ENCODE data around the gene ADAMTS6.

DNA sequence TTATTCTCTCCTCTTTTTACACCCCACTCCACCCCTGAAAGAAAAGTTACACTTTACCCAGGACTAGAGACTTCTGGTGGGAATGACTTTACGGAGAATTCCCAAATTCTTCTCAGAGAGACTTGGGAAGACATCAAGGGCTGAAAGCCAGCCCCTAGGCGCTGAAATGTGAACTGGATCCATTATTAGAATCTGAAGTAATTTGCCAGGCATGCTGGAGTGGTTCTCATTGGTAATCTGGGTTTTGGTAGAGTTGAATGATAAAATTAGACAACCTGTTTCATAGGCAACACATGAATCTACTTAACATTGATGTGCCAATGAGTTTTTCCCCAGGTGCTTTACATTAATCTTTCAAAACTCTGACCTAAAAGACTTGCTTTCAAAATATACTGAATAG, 324.8 kb downstream of the ADAMTS6 start:
- TF ChIP-seq, protein P1, sequence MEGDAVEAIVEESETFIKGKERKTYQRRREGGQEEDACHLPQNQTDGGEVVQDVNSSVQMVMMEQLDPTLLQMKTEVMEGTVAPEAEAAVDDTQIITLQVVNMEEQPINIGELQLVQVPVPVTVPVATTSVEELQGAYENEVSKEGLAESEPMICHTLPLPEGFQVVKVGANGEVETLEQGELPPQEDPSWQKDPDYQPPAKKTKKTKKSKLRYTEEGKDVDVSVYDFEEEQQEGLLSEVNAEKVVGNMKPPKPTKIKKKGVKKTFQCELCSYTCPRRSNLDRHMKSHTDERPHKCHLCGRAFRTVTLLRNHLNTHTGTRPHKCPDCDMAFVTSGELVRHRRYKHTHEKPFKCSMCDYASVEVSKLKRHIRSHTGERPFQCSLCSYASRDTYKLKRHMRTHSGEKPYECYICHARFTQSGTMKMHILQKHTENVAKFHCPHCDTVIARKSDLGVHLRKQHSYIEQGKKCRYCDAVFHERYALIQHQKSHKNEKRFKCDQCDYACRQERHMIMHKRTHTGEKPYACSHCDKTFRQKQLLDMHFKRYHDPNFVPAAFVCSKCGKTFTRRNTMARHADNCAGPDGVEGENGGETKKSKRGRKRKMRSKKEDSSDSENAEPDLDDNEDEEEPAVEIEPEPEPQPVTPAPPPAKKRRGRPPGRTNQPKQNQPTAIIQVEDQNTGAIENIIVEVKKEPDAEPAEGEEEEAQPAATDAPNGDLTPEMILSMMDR (IDR thresholded peaks at IDR 0.05): no peak
- no peak for TF ChIP-seq ZFX (IDR thresholded peaks at IDR 0.05; ENCODE audit: borderline replicate concordance)

Data from 22Rv1 (cell line).